Ovary (tissue), 9 donors: ENCODE data around the gene RPLP2. TPM values are rescaled to one million over a fixed set of nuclear protein-coding genes. Genes with fewer than 3 reads are reported as not detected.
A peak's percentile ranks its signal among the peaks of the same experiment; 100 is the strongest.

Source experiments
- DNase-seq, 5 donors: peaks; one replicate each; pipeline ENCODE4 v3.0.0-alpha.2; 2019 to 2020
- H3K27ac ChIP-seq, 2 donors: fragments of 200-600 bp; one replicate each; pipeline versions ENCODE4 v1.5.1 to v1.8.0; 2019 to 2022
- H3K27me3 ChIP-seq: fragments of 200-600 bp; one replicate; pipeline ENCODE4 v1.8.0; 2022
- H3K36me3 ChIP-seq: fragments of 200-600 bp; sonication (generic); one replicate; pipeline ENCODE4 v1.5.1; 2019
- H3K4me1 ChIP-seq: one replicate; pipeline ENCODE4 v1.8.1; 2013; ENCODE audit warnings: mild to moderate bottlenecking, moderate library complexity; ENCODE audit not compliant: insufficient read depth
- H3K4me3 ChIP-seq: fragments of 200-600 bp; sonication (generic); one replicate; pipeline ENCODE4 v1.5.1; 2017
- H3K9me3 ChIP-seq, 2 donors: fragments of 200-600 bp in 1 of 2; sonication (generic) in 1 of 2; one replicate each; pipeline versions ENCODE4 v1.5.1 to v1.8.1; 2013 to 2019; ENCODE audit warnings: mild to moderate bottlenecking in 1 of 2, moderate library complexity in 1 of 2
- CTCF ChIP-seq, 3 donors: fragments of 450-650 bp in 2 of 3; fragments of 200-600 bp in 1 of 3; IDR thresholded peaks; one replicate each; pipeline versions ENCODE4 v1.5.1 to v1.8.0; 2016 to 2022; ENCODE audit warnings: antibody characterized with exemption in 3 of 3, mild to moderate bottlenecking in 1 of 3
- EP300 ChIP-seq: sonication (generic); formaldehyde crosslinking; IDR thresholded peaks from one replicate; pipeline ENCODE4 v1.6.1; 2017; ENCODE audit warnings: antibody characterized with exemption
- POLR2A ChIP-seq: fragments of 450-650 bp; IDR thresholded peaks from one replicate; pipeline ENCODE4 v1.6.1; 2017; ENCODE audit warnings: antibody characterized with exemption, mild to moderate bottlenecking, moderate library complexity
- WGBS, 3 donors: extraction: QIAGEN DNeasy Blood & Tissue Kit in 1 of 3; methylation state at CpG; one replicate each; pipeline versions ENCODE4 v1.1.5 to v1.1.7; 2013 to 2017; 5-methylcytosine and 5-hydroxymethylcytosine counted together
- intact Hi-C, 4 donors: fragments of 100-400 bp; cut with DNase I; formaldehyde crosslinking; loops; one replicate each; pipeline versions ENCODE4 v1.11.0 to v1.15.1; 2022 to 2023
- polyA plus RNA-seq, 2 donors: library from polyadenylated mRNA; stranded (reverse); fragments of 200-250 nt in 1 of 2; fragments of 350-450 nt in 1 of 2; fragmentation: Illumina TruSeq in 1 of 2; extraction: RNeasy Lipid Tissue Mini Kit (QIAGEN cat#74804) in 1 of 2; gene quantifications; one replicate each; pipeline ENCODE4 v1.2.3, GENCODE V29; 2013 to 2014
- total RNA-seq, 7 donors: library from RNA; depleted of rRNA in 2 of 7; stranded (reverse); fragments of >200 nt in 2 of 7; fragmentation: NEBNext Ultra II Directional in 3 of 7; extraction: Animal tissue kit (Norgen Biotek cat#: 25700) in 3 of 7; gene quantifications; one replicate each; pipeline versions ENCODE4 v1.1.0 to v1.2.4, GENCODE V29; 2016 to 2023
- donor health status: DM: no; HTN: no; CAD: no; lungs with moderate emphysema.
- donor health status: DM: no; HTN: no; CAD: no.
- donor health status: Bipolar disorder and iron deficiency.
- donor health status: DM: yes; HTN: yes; CAD: no.
- donor health status: DM: no; HTN: no; CAD: no.
- donor health status: DM: yes; HTN: yes; CAD: no.

The RPLP2 gene
- total and polyA plus RNA-seq, 9 donors, result 237 to 4,238 (median 2,804) TPM

- peaks cover 17% of the 10 kb centered on the region for H3K4me1 ChIP-seq
- intact Hi-C loops, result loop anchor here in 2 of 4 donors (10.0 kb wide), 2 partner anchors 154 to 204 kb away; no protein-coding TSS in a partner anchor
These were observed 41.3 kb downstream of the RPLP2 start for GRCh38 chr11:850775-851763.

GRCh38 chr11:852762-853161 lies 43.0 kb downstream of the RPLP2 start:
- intact Hi-C loops, result loop anchor here in 2 of 4 donors (10.0 kb wide), 2 partner anchors 152 to 202 kb away; no protein-coding TSS in a partner anchor
- Histone ChIP-seq H3K27ac (no peak overlapping the region), H3K36me3 (no peaks in the 10 kb centered on the region), H3K4me1 (peaks cover 17% of the 10 kb centered on the region), H3K9me3 (no peaks in the 10 kb centered on the region), H3K27me3 (no peaks in the 10 kb centered on the region), H3K4me3 (no peak overlapping the region)
- TF ChIP-seq CTCF (IDR thresholded peaks at IDR 0.05), result no peak
- no peak for TF ChIP-seq POLR2A
- TF ChIP-seq EP300, result no peak
- WGBS, 3 donors, result 70 to 80% (median 76%) methylated on average over 13 to 15 of the region's 15 CpGs
- no peak for DNase-seq

More at GRCh38 chr11:850775-851763, 41.3 kb downstream of the RPLP2 start:
- Histone ChIP-seq H3K4me3 (no peak overlapping the region), H3K36me3 (no peaks in the 10 kb centered on the region), H3K27me3 (no peaks in the 10 kb centered on the region), H3K27ac (peak overlapping the region in 1 of 2 donors; percentile 37), H3K9me3 (no peaks in the 10 kb centered on the region)
- peak in 3 of 5 donors; percentile 53 to 76 (median 73) for DNase-seq
- WGBS, 3 donors, result 32 to 63% (median 57%) methylated on average over 20 to 28 of the region's 28 CpGs
- no peak for TF ChIP-seq EP300
- no peak for TF ChIP-seq CTCF (IDR thresholded peaks at IDR 0.05)
- no peak for TF ChIP-seq POLR2A

- 91 to 92% (median 91%) methylated on average over 25 to 27 of the region's 27 CpGs for WGBS, 3 donors
- H3K9me3 ChIP-seq, result no peaks in the 10 kb centered on the region
- H3K36me3 ChIP-seq, result no peaks in the 10 kb centered on the region
- TF ChIP-seq POLR2A (no peak), EP300 (no peak), CTCF (IDR thresholded peaks at IDR 0.05) (no peak)
- no peak overlapping the region for H3K4me3 ChIP-seq
- intact Hi-C loops, result loop anchor here in 2 of 4 donors (10.0 kb wide), 2 partner anchors 151 to 201 kb away; no protein-coding TSS in a partner anchor
- no peaks in the 10 kb centered on the region for H3K27me3 ChIP-seq
- H3K27ac ChIP-seq, result no peak overlapping the region
- no peak for DNase-seq
- peaks cover 20% of the 10 kb centered on the region for H3K4me1 ChIP-seq
These were observed 44.1 kb downstream of the RPLP2 start for GRCh38 chr11:853682-854448.

DNA sequence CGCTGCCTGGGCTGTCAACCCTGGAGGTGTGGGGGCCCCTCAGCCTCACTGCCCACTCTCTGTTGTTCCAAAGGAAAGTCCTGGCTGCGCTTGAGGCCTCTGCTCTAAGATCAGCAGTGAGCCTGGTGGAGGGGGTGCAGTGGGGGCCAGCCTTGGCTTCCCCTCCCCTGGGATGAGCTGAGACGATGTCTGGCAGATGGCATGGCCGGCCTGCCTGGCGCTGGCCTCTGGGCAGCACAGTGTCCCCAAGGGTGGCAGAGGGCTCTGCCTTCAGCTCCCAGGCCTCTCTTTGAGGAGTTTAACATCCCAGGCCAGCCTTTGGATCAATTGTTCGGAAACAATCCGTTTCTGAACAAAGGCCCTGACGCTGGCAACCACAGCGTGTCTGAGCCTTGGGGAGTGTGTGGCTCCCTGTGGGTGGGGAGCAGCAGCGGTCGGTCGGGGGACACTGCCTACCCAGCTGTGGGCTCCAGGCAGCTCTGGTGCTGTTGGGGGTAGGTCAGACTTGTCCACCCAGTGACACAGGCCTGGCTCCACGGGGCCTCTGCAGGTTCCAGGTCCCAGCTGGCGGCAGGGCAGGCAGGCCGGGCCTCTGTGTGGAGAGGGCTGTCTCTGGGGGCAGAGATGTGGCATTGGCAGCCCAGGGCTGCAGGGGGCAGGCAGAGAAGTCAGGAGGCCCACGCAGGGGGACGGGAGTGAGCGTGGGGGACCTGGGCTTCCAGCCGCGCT lies 45.0 kb downstream of the RPLP2 start:
- 80 to 84% (median 83%) methylated on average over 17 to 20 of the region's 20 CpGs for WGBS, 3 donors
- TF ChIP-seq EP300, result no peak
- no peak for TF ChIP-seq CTCF (IDR thresholded peaks at IDR 0.05)
- TF ChIP-seq POLR2A, result no peak

More for the DNA sequence above, 45.0 kb downstream of the RPLP2 start:
- no peak for DNase-seq
- no peak overlapping the region for H3K27ac ChIP-seq
- H3K4me3 ChIP-seq, result no peak overlapping the region
- no peaks in the 10 kb centered on the region for H3K36me3 ChIP-seq
- no peaks in the 10 kb centered on the region for H3K9me3 ChIP-seq
- intact Hi-C loops, result loop anchor here in 2 of 4 donors (5.0 to 10.0 kb wide), 3 partner anchors 150 to 200 kb away; no protein-coding TSS in a partner anchor
- peaks cover 22% of the 10 kb centered on the region for H3K4me1 ChIP-seq
- H3K27me3 ChIP-seq, result no peaks in the 10 kb centered on the region
